RWPE1 (cell line): ENCODE measurements around the gene MB21D2.

ENCODE experiments used
- CTCF ChIA-PET: fragments of 350-600 bp; sonication (Branson Sonifier 250); formaldehyde crosslinking; extraction: SDS; loops from one replicate; lab custom pipeline; 2021; lab: Yijun Ruan, JAX
- POLR2A ChIA-PET: fragments of 400-600 bp; formaldehyde crosslinking; extraction: SDS; loops from one replicate; lab custom pipeline; 2020; ENCODE audit warnings: antibody characterized with exemption; ENCODE audit not compliant: low non-redundant PET; lab: Yijun Ruan, JAX
- DNase-seq: peaks from one replicate; pipeline ENCODE4 v3.0.0; 2012; ENCODE audit warnings: low spot score
- H3K27ac ChIP-seq: fragments of 450-650 bp; 2 replicates; pipeline ENCODE4 v1.5.1; 2017
- TF ChIP-seq, protein P1 (sequence below): fragments of 450-650 bp; conservative IDR thresholded peaks from 2 replicates; pipeline ENCODE4 v1.5.1; 2017; ENCODE audit warnings: low read depth, mild to moderate bottlenecking

MB21D2 gene

DNA sequence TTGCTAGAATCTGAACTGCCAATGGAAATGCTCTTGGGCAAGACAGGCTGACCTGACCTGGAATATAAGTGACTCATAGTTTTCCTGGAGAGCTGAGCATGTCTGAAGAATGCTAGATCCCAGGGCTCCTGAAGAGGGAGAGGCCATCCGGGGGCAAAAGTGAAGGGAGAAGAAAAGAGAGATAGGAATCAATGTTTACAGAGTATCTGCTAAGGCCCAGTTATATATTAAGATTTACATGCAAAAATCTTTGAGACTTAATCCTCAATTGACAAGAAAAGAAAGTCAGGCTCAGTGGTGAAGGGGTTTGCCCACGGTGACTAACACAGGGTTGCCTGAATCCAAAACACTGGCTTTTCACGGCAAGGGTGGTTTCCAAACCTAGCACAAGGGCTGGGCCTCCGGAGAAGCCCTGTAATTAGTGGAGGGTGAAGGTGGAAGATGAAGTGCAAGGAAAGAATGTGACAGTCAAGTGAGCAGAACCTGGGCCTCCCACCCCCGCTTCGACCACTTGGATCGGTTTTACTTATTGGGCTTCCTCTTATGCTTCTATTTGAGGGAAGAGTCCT, 98.6 kb downstream of the MB21D2 start:
- H3K27ac ChIP-seq: peak overlapping the region; percentile 45; the same call in 1 of the 2 replicates
- TF ChIP-seq, protein P1, sequence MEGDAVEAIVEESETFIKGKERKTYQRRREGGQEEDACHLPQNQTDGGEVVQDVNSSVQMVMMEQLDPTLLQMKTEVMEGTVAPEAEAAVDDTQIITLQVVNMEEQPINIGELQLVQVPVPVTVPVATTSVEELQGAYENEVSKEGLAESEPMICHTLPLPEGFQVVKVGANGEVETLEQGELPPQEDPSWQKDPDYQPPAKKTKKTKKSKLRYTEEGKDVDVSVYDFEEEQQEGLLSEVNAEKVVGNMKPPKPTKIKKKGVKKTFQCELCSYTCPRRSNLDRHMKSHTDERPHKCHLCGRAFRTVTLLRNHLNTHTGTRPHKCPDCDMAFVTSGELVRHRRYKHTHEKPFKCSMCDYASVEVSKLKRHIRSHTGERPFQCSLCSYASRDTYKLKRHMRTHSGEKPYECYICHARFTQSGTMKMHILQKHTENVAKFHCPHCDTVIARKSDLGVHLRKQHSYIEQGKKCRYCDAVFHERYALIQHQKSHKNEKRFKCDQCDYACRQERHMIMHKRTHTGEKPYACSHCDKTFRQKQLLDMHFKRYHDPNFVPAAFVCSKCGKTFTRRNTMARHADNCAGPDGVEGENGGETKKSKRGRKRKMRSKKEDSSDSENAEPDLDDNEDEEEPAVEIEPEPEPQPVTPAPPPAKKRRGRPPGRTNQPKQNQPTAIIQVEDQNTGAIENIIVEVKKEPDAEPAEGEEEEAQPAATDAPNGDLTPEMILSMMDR: no peak
- ChIA-PET CTCF (interaction anchor here (1.4 kb wide), 1 partner anchor 222 kb away, joined by 3 read pairs; no protein-coding TSS in a partner anchor), POLR2A (no interaction called here)
- peak; percentile 82 for DNase-seq

DNA sequence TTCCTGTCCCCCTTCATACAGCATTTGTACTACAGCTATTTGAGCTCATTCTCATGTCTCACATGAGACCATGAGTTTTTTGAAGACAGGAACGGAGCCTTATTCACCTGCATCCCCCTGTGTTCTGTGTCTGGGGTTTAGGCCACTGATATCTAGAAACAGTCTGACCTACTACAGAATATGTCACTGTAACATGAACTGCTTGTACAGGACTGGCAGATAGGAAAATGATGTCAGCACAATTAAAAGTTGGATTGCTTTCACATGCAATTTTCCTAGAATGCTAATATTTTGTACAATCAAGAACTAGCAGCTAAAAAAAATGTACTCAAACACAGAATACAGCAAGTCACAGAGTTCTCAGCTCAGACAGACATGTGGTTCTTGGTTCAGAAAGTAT, 99.5 kb downstream of the MB21D2 start:
- CTCF ChIA-PET: interaction anchor here (0.6 to 0.8 kb wide), 2 partner anchors 12 to 226 kb away, joined by 3 to 4 read pairs; no protein-coding TSS in a partner anchor
- H3K27ac ChIP-seq: no peak overlapping the region
- TF ChIP-seq, protein P1: no peak
- POLR2A ChIA-PET: no interaction called here
- no peak for DNase-seq

DNA sequence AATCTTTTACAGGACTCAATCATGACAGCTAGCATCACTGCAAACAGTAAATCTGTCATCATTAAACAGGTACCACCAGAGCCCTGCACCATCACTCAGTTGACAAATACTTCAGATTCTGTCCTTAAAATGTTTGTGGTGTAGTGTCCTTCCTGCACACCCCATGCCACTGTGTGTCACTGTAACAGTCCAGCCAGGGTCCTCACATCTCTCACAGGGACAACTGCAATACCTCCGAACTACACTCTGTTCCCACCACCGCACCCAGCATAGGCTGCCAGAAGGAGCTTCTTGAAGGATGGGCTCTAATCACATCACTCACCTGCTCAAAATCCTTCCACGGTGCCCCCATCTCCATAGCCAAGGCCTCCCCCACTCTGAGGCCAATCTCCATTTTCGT, 100.2 kb downstream of the MB21D2 start:
- ChIA-PET CTCF (interaction anchor here (0.6 to 3.8 kb wide), 7 partner anchors 11 to 417 kb away, joined by 3 to 50 read pairs (median 3); no protein-coding TSS in a partner anchor), POLR2A (no interaction called here)
- TF ChIP-seq, protein P1: no peak
- no peak overlapping the region for H3K27ac ChIP-seq
- no peak for DNase-seq

DNA sequence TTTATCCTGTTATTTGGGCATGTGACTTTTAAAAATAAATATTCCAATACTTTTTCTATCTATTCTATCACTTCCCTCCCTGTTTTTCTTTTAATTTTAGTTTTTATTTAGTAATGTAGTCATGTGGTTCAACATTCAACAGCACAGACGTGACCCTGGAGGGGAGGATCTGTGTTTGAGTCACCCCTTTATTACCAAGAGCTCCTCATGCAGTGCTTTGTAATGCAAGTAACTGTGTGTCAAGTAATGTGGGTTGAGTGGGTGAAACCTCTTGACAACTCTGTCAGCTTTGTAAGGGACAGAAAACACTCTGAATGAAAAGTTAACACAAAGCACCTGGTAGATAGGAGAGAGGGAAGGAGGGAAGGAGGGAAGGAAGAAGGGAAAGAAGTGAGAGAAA, 100.6 kb downstream of the MB21D2 start:
- peak; percentile 21 for DNase-seq
- ChIA-PET POLR2A (no interaction called here), CTCF (interaction anchor here (0.6 to 3.8 kb wide), 7 partner anchors 33 to 755 kb away, joined by 3 to 50 read pairs (median 10); partner anchors contain the start of gene MB21D2)
- H3K27ac ChIP-seq: no peak overlapping the region
- TF ChIP-seq, protein P1: no peak

DNA sequence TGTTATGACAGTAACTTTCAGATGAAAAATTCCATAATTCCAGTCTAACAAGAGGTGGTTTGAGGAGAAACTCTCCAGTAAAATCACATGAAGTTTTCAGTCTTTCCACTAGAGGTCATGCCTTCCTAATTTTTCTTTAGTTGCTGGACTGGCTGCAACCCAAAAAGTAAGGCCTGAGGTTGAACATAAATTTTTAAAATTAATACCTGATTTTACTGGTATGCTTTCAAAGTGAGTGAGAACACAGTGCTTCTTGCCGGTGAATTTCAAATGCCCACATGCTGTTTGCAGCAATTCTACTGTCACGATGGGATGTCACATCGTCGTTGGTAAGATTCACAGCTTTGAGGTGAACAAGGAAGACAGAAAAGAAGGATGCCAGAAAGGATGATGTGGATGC, 101.3 kb downstream of the MB21D2 start:
- POLR2A ChIA-PET: no interaction called here
- CTCF ChIA-PET: interaction anchor here (0.9 to 3.8 kb wide), 6 partner anchors 34 to 782 kb away, joined by 3 to 50 read pairs (median 8); partner anchors contain the start of gene MB21D2
- DNase-seq: peak; percentile 45
- TF ChIP-seq, protein P1: peak; percentile 62; the same call in 1 of the 2 replicates
- H3K27ac ChIP-seq: no peak overlapping the region

DNA sequence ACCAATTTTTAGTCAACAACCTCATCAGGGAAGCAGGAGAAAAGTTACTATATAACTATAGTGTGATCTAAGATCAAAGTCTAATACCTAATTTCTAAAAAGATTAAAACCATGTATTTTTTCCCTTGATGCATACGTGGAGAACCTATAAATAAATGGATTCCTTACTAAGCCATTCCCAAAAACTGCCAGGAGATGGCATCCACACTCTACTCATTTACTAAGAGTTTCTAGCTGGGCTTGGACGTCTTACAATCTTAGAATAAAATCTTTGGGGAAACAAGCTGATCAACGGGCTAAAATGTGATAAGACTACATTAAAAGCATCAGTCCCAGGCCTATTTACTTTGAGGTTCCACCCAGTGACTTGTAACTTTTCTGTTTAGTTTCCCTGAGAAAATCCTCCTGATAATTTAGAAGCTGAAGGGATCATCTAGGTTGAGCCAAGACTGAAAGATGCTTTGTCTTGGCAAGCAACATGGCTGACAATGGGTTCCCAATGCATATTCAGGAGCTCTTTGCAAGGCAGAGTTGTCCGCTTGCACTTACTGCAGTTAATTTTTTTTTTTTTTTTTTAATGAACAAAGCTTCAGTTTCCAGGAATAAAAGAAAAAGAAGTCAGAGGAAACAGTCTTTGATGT, 104.8 kb downstream of the MB21D2 start:
- CTCF ChIA-PET: interaction anchor here (0.5 to 1.5 kb wide), 16 partner anchors 10 to 761 kb away, joined by 3 to 13 read pairs (median 3); no protein-coding TSS in a partner anchor
- TF ChIP-seq, protein P1: peak; percentile 74
- peak; percentile 27 for DNase-seq
- POLR2A ChIA-PET: no interaction called here
- H3K27ac ChIP-seq: no peak overlapping the region
